HG03457 (cell line): ENCODE measurements around the gene BPIFB1.

Source experiments
- ATAC-seq: cut with Tn5 transposase; IDR thresholded peaks from one replicate; pipeline ENCODE4 v1.9.1; 2021; ENCODE audit warnings: moderate number of reproducible peaks; ENCODE audit not compliant: unreplicated experiment

Gene BPIFB1

GRCh38 chr20:33291830-33292355 is 8.9 kb downstream of the BPIFB1 start:
- ATAC-seq, result no peak

- no peak for ATAC-seq
These were observed 13.2 kb downstream of the BPIFB1 start for GRCh38 chr20:33296206-33296605.

GRCh38 chr20:33298391-33298790 is 15.4 kb downstream of the BPIFB1 start:
- ATAC-seq, result no peak

GRCh38 chr20:33299111-33299603 is 16.1 kb downstream of the BPIFB1 start:
- no peak for ATAC-seq

GRCh38 chr20:33301192-33301930 is 18.3 kb downstream of the BPIFB1 start:
- no peak for ATAC-seq

GRCh38 chr20:33303595-33303994 is 20.6 kb downstream of the BPIFB1 start:
- ATAC-seq, result no peak

GRCh38 chr20:33304046-33304445 is 21.0 kb downstream of the BPIFB1 start:
- ATAC-seq, result no peak

GRCh38 chr20:33305589-33306057 is 22.6 kb downstream of the BPIFB1 start:
- no peak for ATAC-seq

GRCh38 chr20:33306228-33306627 is 23.2 kb downstream of the BPIFB1 start:
- no peak for ATAC-seq

- ATAC-seq, result no peak
These were observed 23.8 kb downstream of the BPIFB1 start for GRCh38 chr20:33306807-33307206.

- no peak for ATAC-seq
These were observed 25.7 kb downstream of the BPIFB1 start for GRCh38 chr20:33308668-33309067.

- ATAC-seq, result no peak
These were observed 26.6 kb downstream of the BPIFB1 start for GRCh38 chr20:33309631-33310030.

GRCh38 chr20:33310327-33310899 is 27.4 kb downstream of the BPIFB1 start:
- ATAC-seq, result no peak

GRCh38 chr20:33311011-33311410 is 28.0 kb downstream of the BPIFB1 start:
- no peak for ATAC-seq

- ATAC-seq, result no peak
These were observed 29.0 kb downstream of the BPIFB1 start for GRCh38 chr20:33311996-33312395.

GRCh38 chr20:33312583-33312982 is 29.6 kb downstream of the BPIFB1 start:
- no peak for ATAC-seq

GRCh38 chr20:33313686-33314314 is 30.8 kb downstream of the BPIFB1 start:
- no peak for ATAC-seq

- ATAC-seq, result no peak
These were observed 33.3 kb downstream of the BPIFB1 start for GRCh38 chr20:33316343-33316742.

- no peak for ATAC-seq
These were observed 33.9 kb downstream of the BPIFB1 start for GRCh38 chr20:33316958-33317357.

- no peak for ATAC-seq
These were observed 34.5 kb downstream of the BPIFB1 start for GRCh38 chr20:33317424-33318095.

GRCh38 chr20:33318096-33318429 is 35.0 kb downstream of the BPIFB1 start:
- no peak for ATAC-seq
